Ureter (tissue), 1 donor: ENCODE results near the gene PSAP. TPM values are rescaled to one million over a fixed set of nuclear protein-coding genes. Genes with fewer than 3 reads are reported as not detected.
"Not testable (repeated sequence)": the region's sequence is repeated elsewhere in the genome, so short reads cannot be mapped to it uniquely, and the experiment has no call there.

Experiments
- DNase-seq: peaks from one replicate; pipeline ENCODE4 v3.0.0-alpha.2; 2020; ENCODE audit warnings: low spot score
- total RNA-seq: library from RNA; stranded (reverse); gene quantifications from one replicate; pipeline ENCODE4 v1.2.4, GENCODE V29; 2023
- donor health status: DM: yes; HTN: yes; CAD: no.

Gene PSAP
- total RNA-seq: 737 TPM

GRCh38 chr10:71850743-71851464 lies at the start of gene PSAP:
Gene PSAP, minus strand, starts transcription at chr10:71851251. Its CDS starts 30 bp downstream, at chr10:71851221.
- DNase-seq: peak; percentile 99

DNA sequence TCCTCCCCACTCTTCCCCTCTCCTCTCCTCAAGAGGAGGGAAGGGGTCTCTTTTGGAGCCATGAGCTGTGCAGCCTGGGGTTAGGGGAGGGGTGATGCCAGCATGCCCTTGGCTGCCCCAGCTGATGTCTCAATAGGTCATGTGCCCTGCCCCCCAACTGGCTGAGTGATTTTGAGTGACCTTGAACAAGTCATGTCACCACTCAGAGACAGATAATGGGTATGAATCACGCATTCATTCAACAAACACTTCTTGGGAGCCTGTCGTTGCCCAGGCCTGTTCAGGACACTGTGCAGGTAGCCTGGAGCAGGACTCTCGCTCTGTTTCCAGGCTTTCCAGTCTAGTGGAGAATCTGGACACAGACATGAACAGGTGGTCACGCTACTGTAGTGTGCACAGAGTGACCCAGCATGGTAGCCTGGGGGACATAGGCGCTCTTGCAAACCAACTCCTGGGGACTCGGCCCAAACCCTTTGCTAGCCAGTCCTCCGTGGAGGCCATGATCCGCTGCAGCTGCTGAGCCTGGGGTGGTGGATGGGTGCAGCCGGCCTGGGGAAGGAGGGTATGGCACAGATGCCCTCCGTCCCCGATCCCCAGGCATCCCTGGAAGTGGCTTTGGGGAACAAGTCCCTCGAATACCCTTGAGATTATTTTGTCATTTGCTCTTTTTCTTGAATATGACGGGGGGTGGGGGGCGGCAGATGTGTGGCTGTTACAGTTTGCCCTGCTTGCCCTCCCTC lies 49.6 kb upstream of the PSAP start:
- no peak for DNase-seq

DNA sequence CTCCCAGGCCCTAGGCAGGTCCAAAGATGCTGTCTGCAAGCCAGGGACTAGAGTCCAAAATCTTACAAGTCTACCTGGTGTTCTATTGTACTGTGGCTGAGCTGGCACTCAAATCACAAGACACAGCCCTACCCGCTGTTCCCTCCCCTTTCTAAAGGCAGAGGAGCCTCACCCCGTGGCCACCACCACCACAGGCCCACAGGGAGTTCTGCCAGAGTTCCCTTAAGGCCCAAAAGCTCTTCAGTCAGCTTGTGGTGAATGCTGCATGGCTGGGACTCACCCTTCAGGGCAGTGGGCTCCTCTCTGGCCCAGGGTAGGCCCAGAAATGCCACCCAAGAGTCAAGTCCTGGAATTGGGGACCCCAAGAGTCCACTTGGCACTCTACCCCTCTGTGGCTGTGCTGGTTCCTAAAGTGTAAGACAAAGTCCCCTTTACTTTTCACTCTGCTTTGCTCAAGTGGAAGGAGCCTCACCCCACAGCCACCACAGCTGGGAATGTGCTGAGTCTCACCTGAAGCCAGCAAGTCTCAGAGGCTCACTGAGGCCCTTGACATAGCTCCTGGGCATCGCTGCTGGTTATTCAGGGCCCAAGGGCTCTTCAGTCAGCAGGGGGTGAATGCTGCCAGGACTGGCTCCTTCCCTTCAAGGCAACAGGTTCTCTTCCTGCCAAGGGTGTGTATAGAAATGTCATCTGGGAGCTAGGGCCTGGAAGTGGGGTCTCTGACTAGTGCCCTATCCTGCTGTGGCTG lies 48.8 kb upstream of the PSAP start:
- no peak for DNase-seq

DNA sequence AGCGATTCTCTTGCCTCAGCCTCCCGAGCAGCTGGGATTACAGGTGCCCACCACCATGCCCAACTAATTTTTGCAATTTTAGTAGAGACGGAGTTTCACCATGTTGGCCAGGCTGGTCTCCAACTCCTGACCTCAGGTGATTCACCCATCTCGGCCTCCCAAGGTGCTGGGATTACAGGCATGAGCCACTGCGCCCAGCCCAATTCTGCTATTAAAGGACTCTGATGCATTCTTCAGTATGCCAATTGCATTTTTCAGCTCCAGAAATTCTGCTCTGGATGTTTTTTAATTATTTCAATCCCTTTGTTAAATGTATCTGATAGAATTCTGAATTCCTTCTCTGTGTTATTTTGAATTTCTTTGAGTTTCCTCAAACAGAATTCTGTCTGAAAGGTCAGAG lies 47.3 kb upstream of the PSAP start:
- not testable (repeated sequence) for DNase-seq

DNA sequence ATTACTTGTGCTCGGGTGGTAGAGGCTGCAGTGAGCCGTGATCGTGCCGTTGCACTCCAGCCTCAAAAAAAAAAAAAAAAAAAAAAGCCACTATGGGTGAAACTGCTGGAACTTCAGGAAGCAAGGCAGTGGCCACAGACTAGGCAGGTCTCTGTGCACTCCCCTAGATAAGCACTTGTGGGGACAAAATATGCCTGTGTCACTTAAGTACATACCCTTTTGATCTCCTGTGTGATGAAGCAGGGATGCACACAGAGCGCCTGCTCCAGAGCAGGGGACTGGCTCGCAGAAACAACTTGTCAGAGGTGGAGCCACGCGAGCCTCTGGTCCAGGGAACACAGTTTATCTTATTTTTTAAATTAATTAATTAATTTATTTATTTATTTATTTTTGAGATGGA lies 42.9 kb upstream of the PSAP start:
- DNase-seq: no peak

- DNase-seq: no peak
Observed at GRCh38 chr10:71893258-71893815, 42.3 kb upstream of the PSAP start.

- DNase-seq: no peak
Observed at GRCh38 chr10:71891437-71891836, 40.4 kb upstream of the PSAP start.

DNA sequence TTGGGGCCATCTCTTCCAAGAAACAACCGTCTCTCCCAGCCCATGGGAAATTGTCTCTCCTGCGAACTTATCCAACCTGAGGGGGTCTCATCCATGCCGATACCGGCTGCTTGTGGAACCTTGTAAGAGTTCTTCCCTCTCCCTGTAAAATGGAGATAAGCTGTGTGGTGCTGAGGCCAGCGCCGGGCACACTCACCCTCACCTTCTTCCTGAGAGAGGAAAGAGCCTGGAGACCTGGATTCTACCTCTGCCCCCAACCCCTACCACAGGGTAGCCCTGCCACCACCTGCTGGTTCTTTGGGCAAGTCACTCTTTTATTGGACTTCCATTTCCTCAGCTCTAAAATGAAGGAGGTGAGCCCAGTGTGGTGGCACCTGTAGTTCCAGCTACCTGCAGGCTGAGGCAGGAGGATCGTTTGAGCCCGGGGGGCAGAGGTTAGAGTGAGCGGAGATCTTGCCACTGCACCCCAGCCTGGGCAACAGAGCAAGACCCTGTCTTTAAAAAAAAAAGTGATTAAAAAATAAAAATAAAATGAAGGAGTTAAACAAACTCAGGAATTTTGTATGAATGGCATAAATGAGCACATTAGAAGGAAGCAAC lies 38.4 kb upstream of the PSAP start:
- no peak for DNase-seq

DNA sequence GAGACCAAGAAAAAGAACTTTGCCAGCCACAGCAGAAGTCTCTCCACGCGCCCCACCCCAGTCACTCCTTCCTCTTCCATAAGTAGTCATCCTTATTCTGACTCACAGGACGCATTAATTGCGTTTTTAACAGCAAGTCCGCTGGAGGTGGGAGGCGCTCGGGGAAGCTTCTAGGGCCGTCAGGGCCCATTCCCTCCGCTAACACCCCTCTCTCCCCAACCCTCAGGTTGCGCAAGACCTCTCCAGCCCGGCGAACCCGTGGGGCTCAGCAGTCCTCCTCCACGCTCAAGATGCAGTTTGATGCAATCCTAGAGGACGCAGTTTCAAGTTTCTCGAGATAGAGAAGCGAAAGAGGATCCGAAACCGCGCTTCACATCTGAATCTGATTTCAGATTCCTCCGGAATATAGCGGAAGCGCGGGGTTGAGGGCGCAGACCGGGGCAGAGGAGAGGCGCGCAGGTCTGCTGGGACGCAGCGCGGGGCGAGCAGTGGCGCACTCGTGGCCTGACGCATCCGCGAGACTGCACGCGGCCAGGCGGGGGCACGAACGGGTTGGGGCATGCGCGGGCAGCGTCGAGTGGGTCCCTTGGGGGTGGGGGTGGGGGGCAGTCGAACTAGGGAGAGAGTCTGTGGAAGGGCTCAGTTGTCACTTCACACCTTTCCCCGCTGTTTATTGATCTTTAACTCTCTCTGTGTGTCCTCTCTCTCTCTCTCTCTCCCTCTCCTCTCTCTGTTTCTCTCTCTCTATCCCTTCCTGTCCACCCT lies 37.8 kb upstream of the PSAP start:
- peak; percentile 87 for DNase-seq

- DNase-seq: no peak
Observed at GRCh38 chr10:71888248-71888622, 37.2 kb upstream of the PSAP start.

DNA sequence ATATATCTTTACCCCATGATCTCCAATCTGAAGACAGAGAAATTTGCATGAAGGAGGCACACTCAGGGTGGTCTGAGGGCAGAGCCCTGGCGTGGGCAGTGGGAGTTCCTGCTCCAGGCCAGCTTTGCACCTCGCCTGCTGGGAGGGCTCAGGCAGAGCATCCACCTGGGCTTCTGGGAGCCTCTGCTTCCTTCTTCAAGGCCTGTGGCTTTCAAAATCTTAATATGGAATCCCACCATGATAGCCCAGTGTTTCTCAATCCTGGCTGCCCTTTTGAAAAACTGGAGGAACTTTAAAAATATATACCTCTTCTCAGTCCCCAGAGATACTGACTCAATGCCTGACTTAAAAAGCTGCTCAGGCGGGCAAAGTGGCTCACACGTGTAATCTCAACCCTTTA lies 36.7 kb upstream of the PSAP start:
- no peak for DNase-seq

DNA sequence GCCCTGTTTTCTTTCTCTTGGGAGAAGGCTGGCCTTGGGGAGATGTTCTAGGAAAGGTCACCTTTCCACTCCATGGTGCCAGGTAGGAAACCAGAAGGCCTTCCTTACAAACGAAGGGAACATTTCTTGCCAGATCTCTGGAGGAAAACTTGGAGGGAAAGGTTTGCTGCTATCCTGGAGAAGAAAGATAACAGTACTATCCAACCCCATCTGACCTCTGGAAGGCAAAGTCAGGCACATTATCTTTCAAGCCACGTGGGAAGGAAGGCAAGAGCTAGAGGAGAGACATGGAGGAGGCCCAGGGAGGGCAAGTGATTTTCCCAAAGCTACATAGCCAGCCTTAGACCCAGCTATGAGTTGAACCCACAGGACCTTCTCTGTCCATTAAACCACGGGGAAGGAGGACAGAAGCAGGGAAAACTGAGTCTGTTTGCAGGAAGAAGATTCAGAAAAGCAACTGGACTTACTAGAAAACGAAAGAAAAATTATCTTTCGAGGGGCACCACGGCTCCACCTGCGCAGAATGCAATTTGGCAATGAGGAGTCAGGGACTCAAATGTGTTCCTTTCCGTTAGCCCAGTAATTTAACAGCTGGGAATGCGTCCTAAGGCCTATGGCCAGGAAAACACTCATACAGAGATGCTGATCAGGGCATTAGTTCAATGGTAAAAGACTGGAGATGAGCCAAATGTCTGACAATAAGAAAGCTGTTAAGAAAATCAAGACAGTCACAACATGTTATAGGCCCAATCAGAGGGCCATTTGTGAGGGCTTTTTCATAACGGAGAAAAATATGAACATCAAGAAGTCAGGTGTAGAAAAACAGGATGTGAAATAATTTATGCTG lies 32.0 kb upstream of the PSAP start:
- no peak for DNase-seq

DNA sequence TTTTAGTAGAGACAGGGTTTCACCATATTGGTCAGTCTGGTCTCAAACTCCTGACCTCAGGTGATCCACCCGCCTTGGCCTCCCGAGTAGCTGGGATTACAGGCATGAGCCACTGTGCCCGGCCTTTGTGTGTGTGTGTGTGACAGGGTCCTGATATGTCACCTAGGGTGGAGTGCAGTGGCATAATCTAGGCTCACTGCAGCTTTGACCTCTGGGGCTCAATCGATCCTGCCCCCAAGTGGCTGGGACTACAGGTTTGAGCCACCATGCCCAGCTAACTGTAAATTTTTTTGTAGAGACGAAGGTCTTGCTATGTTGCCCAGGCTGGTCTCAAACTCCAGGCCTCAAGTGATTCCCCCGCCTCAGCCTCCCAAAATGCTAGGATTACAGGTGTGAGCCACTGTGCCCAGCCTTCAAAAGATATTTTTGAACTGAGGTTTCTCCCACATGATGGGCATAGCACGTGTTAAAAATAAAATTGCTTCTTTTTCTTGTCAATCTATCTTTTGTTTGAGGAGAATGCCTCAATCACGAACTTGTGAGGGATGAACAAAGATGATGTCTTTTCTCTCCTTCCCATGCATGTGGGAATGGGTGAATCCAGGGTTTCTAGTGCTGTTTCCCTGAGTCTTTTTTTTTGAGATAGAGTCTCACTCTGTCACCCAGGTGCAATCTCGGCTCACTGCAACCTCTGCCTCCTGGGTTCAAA lies 30.8 kb upstream of the PSAP start:
- no peak for DNase-seq

- not testable (repeated sequence) for DNase-seq
Observed at GRCh38 chr10:71881307-71881624, 30.2 kb upstream of the PSAP start.

DNA sequence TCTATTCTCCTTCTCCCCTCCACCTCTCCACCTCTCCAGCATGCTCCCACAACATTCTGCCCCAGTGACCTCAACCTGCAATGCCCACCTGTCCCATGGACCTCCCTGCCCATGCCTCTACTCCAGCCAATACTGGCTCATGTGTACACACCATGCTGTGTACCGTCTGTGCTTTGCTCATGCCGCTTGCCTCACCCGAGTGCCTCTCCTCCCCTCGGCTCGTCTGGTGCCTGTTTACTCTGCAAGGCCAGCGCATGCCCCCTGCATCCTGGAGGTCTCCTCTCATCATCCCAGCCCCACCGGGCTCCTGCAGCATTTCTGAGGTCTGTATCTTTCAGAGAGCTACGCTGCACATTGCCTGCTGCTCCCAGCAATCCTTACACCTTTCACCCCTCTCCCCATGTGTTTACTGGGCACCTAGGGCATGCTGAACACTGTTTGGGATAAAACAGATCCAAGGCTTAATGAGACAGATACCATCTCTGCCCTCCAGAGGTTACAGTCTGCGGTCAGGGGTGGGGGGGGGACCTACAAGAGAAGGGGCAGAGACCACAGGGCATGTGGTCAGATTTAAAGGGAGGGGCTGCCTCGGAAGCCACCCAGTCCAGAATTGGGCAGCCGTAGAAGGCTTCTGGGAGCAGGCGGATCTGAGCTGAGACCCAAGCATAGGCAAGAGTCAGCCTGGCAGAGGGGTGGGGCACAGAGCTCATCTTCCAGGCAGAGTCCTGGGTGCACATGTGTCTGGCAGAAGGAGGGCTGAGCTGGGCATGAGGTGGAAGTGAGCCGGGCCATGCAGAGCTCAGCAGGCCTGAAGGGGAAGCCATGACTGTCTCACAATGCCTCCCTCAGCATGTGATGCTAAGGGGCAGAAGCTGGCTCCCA lies 29.6 kb upstream of the PSAP start:
- no peak for DNase-seq

DNA sequence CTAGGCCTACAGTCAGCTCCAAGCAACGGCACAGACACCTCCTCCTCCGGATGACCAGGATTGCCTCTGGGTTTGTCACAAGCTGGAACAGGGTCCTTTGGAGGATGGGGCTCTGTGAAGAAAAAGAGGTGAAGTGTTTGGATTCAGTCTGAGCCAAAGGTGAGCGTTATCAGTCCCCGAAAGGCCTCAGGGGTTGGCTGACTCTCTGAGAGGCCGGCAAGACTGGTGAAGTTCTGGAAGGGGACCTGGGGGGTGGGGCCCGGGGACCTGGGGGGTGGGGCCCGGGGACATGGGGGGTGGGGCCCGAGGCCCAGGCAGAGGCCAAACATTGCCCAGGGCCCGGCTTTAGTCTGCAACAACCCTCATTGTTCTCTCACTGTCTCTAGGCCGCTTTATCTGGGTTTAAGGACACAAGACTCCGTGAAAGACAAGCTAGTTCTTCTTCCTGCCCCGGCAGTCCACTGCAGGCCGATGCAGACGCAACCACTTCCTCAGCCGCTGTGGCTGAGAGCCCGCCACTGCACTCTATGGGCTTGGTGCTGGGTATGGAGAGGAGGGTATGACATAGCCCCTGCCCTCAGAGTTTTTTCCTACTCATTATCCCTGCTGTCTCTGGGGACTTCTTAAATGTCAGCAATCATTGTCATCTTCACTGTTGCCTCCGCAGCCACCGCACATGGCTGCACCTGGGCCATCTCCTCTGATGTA lies 27.4 kb upstream of the PSAP start:
- no peak for DNase-seq

GRCh38 chr10:71877821-71878220 lies 26.8 kb upstream of the PSAP start:
- DNase-seq: no peak
